Esophagus squamous epithelium (tissue), 5 donors: Measurements from ENCODE around the gene GPR68. TPM values are rescaled to one million over a fixed set of nuclear protein-coding genes. Genes with fewer than 3 reads are reported as not detected.

Experiments
- DNase-seq: peaks from one replicate; lab custom pipeline; 2025; lab: John Stamatoyannopoulos, UW
- H3K27ac ChIP-seq, 4 donors: fragments of 200-600 bp; sonication (generic); one replicate each; pipeline ENCODE4 v1.5.1; 2016 to 2019; ENCODE audit warnings: mild to moderate bottlenecking in 1 of 4
- H3K27me3 ChIP-seq, 4 donors: fragments of 200-600 bp; sonication (generic); 1 replicate in 3 of 4; 2 replicates in 1 of 4; pipeline versions ENCODE4 v1.5.1 to v1.6.0; 2017 to 2021; ENCODE audit warnings: antibody characterized with exemption in 1 of 4
- H3K36me3 ChIP-seq, 3 donors: fragments of 200-600 bp; sonication (generic); one replicate each; pipeline ENCODE4 v1.5.1; 2016 to 2019
- H3K4me1 ChIP-seq, 3 donors: fragments of 200-600 bp; sonication (generic); one replicate each; pipeline ENCODE4 v1.5.1; 2017 to 2019
- H3K4me3 ChIP-seq, 4 donors: fragments of 200-600 bp; sonication (generic); 1 replicate in 3 of 4; 2 replicates in 1 of 4; pipeline ENCODE4 v1.5.1; 2016 to 2019; ENCODE audit warnings: mild to moderate bottlenecking in 2 of 4, moderate library complexity in 1 of 4
- H3K9me3 ChIP-seq, 3 donors: fragments of 200-600 bp; sonication (generic); one replicate each; pipeline ENCODE4 v1.5.1; 2016 to 2019
- POLR2A ChIP-seq, 4 donors: fragments of 450-650 bp; IDR thresholded peaks; one replicate each; pipeline ENCODE4 v1.6.1; 2017; ENCODE audit warnings: antibody characterized with exemption in 4 of 4, mild to moderate bottlenecking in 4 of 4, moderate library complexity in 3 of 4
- WGBS, 2 donors: methylation state at CpG; one replicate each; pipeline ENCODE4 v1.1.5; 2018; 5-methylcytosine and 5-hydroxymethylcytosine counted together
- intact Hi-C: fragments of 100-400 bp; cut with DNase I; formaldehyde crosslinking; loops from one replicate; pipeline ENCODE4 v1.15.0; 2022
- total RNA-seq, 4 donors: library from RNA; depleted of rRNA; stranded (reverse); fragments of >200 nt; gene quantifications; one replicate each; pipeline ENCODE4 v1.1.0, GENCODE V29; 2016
- TF ChIP-seq, protein P1 (sequence below), 6 experiments: fragments of 450-650 bp in 4 of 6; fragments of 200-600 bp in 2 of 6; sonication (generic) in 2 of 6; IDR thresholded peaks; one replicate each; pipeline ENCODE4 v1.5.1; 2016 to 2019; ENCODE audit warnings: antibody characterized with exemption in 6 of 6, mild to moderate bottlenecking in 4 of 6, moderate library complexity in 4 of 6
- donor health status: DM: yes; HTN: yes; CAD: no.

GPR68 gene
- total RNA-seq, 4 donors from 2014 or later = 4.0 to 17.5 (median 10.2) TPM

- Histone ChIP-seq H3K27me3 (no peaks in the 10 kb centered on the region), H3K36me3 (peaks cover 0 to 91% (median 16%) of the 10 kb centered on the region in 3 donors)
- TF ChIP-seq, protein P1, sequence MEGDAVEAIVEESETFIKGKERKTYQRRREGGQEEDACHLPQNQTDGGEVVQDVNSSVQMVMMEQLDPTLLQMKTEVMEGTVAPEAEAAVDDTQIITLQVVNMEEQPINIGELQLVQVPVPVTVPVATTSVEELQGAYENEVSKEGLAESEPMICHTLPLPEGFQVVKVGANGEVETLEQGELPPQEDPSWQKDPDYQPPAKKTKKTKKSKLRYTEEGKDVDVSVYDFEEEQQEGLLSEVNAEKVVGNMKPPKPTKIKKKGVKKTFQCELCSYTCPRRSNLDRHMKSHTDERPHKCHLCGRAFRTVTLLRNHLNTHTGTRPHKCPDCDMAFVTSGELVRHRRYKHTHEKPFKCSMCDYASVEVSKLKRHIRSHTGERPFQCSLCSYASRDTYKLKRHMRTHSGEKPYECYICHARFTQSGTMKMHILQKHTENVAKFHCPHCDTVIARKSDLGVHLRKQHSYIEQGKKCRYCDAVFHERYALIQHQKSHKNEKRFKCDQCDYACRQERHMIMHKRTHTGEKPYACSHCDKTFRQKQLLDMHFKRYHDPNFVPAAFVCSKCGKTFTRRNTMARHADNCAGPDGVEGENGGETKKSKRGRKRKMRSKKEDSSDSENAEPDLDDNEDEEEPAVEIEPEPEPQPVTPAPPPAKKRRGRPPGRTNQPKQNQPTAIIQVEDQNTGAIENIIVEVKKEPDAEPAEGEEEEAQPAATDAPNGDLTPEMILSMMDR (IDR thresholded peaks at IDR 0.05) = no peak
- no peak for TF ChIP-seq POLR2A (IDR thresholded peaks at IDR 0.05)
Measured at GRCh38 chr14:91197631-91198030, 46.9 kb downstream of the GPR68 start.

GRCh38 chr14:91195881-91196280, 48.6 kb downstream of the GPR68 start:
- DNase-seq = no peak
- 90 to 93% methylated on average over 10 of the region's 10 CpGs for WGBS, 2 donors
- peaks cover 0 to 12% (median 9%) of the 10 kb centered on the region in 3 donors for H3K9me3 ChIP-seq
- H3K36me3 ChIP-seq = peaks cover 0 to 92% (median 9%) of the 10 kb centered on the region in 3 donors
- no peak overlapping the region for H3K4me3 ChIP-seq
- intact Hi-C loops = no loop called here
- no peaks in the 10 kb centered on the region for H3K27me3 ChIP-seq
- no peak overlapping the region for H3K27ac ChIP-seq
- H3K4me1 ChIP-seq = no peaks in the 10 kb centered on the region
- TF ChIP-seq, protein P1 (IDR thresholded peaks at IDR 0.05) = no peak
- no peak for TF ChIP-seq POLR2A (IDR thresholded peaks at IDR 0.05)

More at GRCh38 chr14:91197631-91198030, 46.9 kb downstream of the GPR68 start:
- Histone ChIP-seq H3K27ac (no peak overlapping the region), H3K4me3 (no peak overlapping the region), H3K4me1 (peaks cover 0 to 17% (median 15%) of the 10 kb centered on the region in 3 donors), H3K9me3 (peaks cover 0 to 18% (median 13%) of the 10 kb centered on the region in 3 donors)
- intact Hi-C loops = no loop called here
- no peak for DNase-seq

GRCh38 chr14:91193069-91193468, 51.4 kb downstream of the GPR68 start:
- Histone ChIP-seq H3K9me3 (no peaks in the 10 kb centered on the region), H3K4me1 (no peaks in the 10 kb centered on the region), H3K27ac (no peak overlapping the region), H3K27me3 (no peaks in the 10 kb centered on the region), H3K36me3 (peaks cover 0 to 92% (median 4%) of the 10 kb centered on the region in 3 donors), H3K4me3 (no peak overlapping the region)
- DNase-seq = no peak
- intact Hi-C loops = no loop called here
- no peak for TF ChIP-seq POLR2A (IDR thresholded peaks at IDR 0.05)
- TF ChIP-seq, protein P1 (IDR thresholded peaks at IDR 0.05) = no peak
- WGBS, 2 donors = 90 to 91% methylated on average over 11 to 12 of the region's 12 CpGs

- H3K36me3 ChIP-seq = peaks cover 0 to 92% (median 14%) of the 10 kb centered on the region in 3 donors
- no peaks in the 10 kb centered on the region for H3K9me3 ChIP-seq
- H3K27ac ChIP-seq = no peak overlapping the region
- H3K27me3 ChIP-seq = no peaks in the 10 kb centered on the region
- no peaks in the 10 kb centered on the region for H3K4me1 ChIP-seq
- TF ChIP-seq, protein P1 (IDR thresholded peaks at IDR 0.05) = no peak
- TF ChIP-seq POLR2A (IDR thresholded peaks at IDR 0.05) = no peak
- 91 to 99% methylated on average over 8 to 9 of the region's 9 CpGs for WGBS, 2 donors
- DNase-seq = no peak
- H3K4me3 ChIP-seq = no peak overlapping the region
- intact Hi-C loops = no loop called here
Measured at GRCh38 chr14:91190853-91191252, 53.7 kb downstream of the GPR68 start.

DNA sequence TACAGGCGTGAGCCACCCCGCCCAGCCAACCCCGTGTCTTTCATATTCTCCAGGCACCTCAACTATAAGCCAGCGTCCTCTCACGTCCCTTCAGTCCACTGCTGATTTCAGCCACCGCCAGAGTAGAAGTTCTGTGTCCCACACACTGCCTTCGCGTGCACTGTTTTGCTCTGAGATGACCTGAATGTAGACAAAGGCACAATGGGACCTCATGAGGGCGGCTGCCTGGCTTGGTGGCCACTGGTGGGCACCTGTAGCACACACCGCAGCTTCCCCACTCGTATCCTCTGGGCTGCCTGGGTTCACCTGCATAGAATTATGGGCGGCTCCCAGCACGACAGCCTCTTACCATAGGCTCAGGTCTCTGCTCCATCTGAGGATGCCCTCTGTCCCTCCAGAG, 57.2 kb downstream of the GPR68 start:
- 72 to 97% methylated on average over 3 to 11 of the region's 13 CpGs for WGBS, 2 donors
- H3K9me3 ChIP-seq = no peaks in the 10 kb centered on the region
- intact Hi-C loops = no loop called here
- no peaks in the 10 kb centered on the region for H3K27me3 ChIP-seq
- no peak overlapping the region for H3K4me3 ChIP-seq
- peaks cover 0 to 100% (median 25%) of the 10 kb centered on the region in 3 donors for H3K36me3 ChIP-seq
- no peak for DNase-seq
- TF ChIP-seq, protein P1 (IDR thresholded peaks at IDR 0.05) = no peak
- no peak for TF ChIP-seq POLR2A (IDR thresholded peaks at IDR 0.05)
- H3K4me1 ChIP-seq = no peaks in the 10 kb centered on the region
- no peak overlapping the region for H3K27ac ChIP-seq
